PFSK-1 (cell line): Measurements from ENCODE around the gene RINL.

Experiments
- FOXP2 ChIP-seq: optimal IDR thresholded peaks from 2 replicates; pipeline ENCODE3; 2011; ENCODE audit warnings: borderline replicate concordance, control low read depth, inconsistent platforms; ENCODE audit not compliant: insufficient read depth; ENCODE audit errors: extremely low read length, extremely low read depth
- POLR2AphosphoS5 ChIP-seq: IDR thresholded peaks from 2 replicates; pipeline ENCODE4 v1.6.1; 2012; ENCODE audit warnings: low read depth, mild to moderate bottlenecking, control low read depth, low read length, moderate library complexity
- REST ChIP-seq, 2 experiments: IDR thresholded peaks; 2 replicates each; pipeline versions ENCODE4 v1.6.1 to v1.8.0; 2011 to 2012; ENCODE audit warnings: low read depth in 2 of 2, low read length in 2 of 2, control low read depth in 1 of 2, inconsistent platforms in 1 of 2, mild to moderate bottlenecking in 1 of 2, moderate library complexity in 1 of 2; ENCODE audit not compliant: insufficient read depth in 1 of 2
- SIN3A ChIP-seq: IDR thresholded peaks from 2 replicates; pipeline ENCODE4 v1.6.1; 2012; ENCODE audit warnings: mild to moderate bottlenecking, low read length, moderate library complexity, borderline replicate concordance; ENCODE audit not compliant: insufficient read depth
- TAF1 ChIP-seq: IDR thresholded peaks from 2 replicates; pipeline ENCODE4 v1.6.1; 2012; ENCODE audit warnings: low read length, control low read depth, borderline replicate concordance; ENCODE audit not compliant: insufficient read depth

The RINL gene

DNA sequence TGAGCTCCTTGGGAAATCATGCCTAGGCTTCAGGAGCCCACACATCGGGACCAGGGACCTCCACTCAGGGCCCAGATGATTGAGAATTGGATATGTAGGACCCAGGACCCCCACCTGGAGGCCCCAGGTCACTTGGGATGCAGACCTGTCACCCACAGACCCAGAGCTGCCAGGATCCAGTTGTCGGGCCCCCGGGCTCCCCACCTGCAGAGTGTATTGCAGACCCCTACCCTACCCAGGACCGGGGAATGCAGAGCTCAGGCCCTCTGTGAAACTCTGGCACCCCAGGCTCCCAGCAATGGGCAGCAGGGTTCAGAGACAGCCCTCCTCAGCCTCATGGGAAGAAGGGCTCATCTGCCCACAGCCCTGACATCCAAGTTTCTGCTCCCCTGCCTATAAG is 27.5 kb upstream of the RINL start:
- TF ChIP-seq POLR2AphosphoS5 (no peak), SIN3A (no peak), TAF1 (no peak), FOXP2 (no peak), REST (IDR thresholded peaks at IDR 0.05; ENCODE audit: insufficient read depth in 1 of 2, low read depth in 2 of 2, low read length in 2 of 2) (no peak)

DNA sequence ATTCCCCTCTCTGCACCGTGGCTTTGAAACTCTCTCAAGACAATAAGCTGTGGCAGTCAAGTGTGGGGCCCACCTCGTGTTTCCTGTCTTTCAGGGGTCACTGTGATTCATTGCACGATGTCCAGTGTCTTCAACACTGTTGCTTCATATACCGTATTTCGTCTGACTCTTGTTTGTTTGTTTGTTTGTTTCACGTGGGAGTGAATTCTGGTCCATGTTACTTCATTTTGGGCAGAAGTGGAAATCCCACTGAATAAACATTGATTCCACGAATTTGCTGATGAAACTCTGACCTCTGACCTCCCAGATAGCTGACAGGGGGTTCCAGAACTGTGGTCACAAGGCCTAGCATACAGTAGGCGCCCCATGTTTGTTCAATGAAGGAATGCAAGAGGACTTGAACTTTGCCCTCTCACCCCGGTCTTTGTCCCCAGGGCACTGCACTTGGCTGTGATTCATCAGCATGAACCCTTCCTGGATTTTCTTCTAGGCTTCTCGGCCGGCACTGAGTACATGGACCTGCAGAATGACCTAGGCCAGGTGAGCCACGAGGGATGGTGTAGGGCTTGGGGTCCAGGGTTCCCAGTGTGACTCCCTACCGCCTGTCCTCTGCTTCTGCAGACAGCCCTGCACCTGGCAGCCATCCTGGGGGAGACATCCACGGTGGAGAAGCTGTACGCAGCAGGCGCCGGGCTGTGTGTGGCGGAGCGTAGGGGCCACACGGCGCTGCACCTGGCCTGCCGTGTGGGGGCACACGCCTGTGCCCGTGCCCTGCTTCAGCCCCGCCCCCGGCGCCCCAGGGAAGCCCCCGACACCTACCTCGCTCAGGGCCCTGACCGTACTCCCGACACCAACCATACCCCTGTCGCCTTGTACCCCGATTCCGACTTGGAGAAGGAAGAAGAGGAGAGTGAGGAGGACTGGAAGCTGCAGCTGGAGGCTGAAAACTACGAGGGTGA is 26.8 kb upstream of the RINL start:
- no peak for TF ChIP-seq POLR2AphosphoS5
- no peak for TF ChIP-seq REST (IDR thresholded peaks at IDR 0.05; ENCODE audit: insufficient read depth in 1 of 2, low read depth in 2 of 2, low read length in 2 of 2)
- no peak for TF ChIP-seq SIN3A
- TF ChIP-seq FOXP2: no peak
- TF ChIP-seq TAF1: no peak

DNA sequence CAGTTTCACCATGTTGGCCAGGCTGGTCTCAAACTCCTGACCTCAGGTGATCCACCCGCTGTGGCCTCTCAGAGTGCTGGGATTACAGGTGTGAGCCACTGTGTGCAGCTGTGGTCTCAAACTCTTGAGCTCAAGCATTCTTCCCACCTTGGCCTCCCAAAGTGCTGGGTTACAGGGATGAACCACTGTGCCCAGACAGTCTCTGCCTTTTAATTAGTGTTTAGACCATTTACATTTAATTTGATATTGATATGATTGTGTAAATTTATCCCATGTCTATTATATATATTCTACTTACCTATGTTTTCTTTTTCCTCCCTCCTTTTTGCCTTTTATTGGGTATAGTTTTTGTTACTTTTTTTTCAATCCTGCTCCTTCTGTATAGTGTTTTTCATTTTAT is 23.6 kb upstream of the RINL start:
- no peak for TF ChIP-seq POLR2AphosphoS5

- TF ChIP-seq REST (IDR thresholded peaks at IDR 0.05; ENCODE audit: insufficient read depth in 1 of 2, low read depth in 2 of 2, low read length in 2 of 2): no peak
- TF ChIP-seq FOXP2: no peak
- TF ChIP-seq TAF1: no peak
- TF ChIP-seq SIN3A: no peak
- no peak for TF ChIP-seq POLR2AphosphoS5
Observed at GRCh38 chr19:38900743-38901190, 22.7 kb upstream of the RINL start.

GRCh38 chr19:38900202-38900629 is 22.1 kb upstream of the RINL start:
- TF ChIP-seq FOXP2 (no peak), POLR2AphosphoS5 (no peak), TAF1 (no peak), SIN3A (no peak), REST (IDR thresholded peaks at IDR 0.05; ENCODE audit: insufficient read depth in 1 of 2, low read depth in 2 of 2, low read length in 2 of 2) (no peak)
